OCI-LY1 (cell line): ENCODE measurements around the gene SLC29A2.

Source experiments
- H2AFZ ChIP-seq: fragments of 200-600 bp; sonication (generic), shearing (Covaris generic); 2 replicates; pipeline ENCODE4 v1.6.0; 2014; ENCODE audit warnings: antibody characterized with exemption, mild to moderate bottlenecking, low read length
- H3F3A ChIP-seq: fragments of 200-600 bp; sonication (generic), shearing (Covaris generic); 2 replicates; pipeline ENCODE4 v1.6.0; 2014; ENCODE audit warnings: mild to moderate bottlenecking, antibody characterized with exemption, low read length, moderate library complexity; ENCODE audit not compliant: insufficient read depth
- H3K27ac ChIP-seq: fragments of 200-600 bp; sonication (generic); 2 replicates; pipeline ENCODE4 v1.5.1; 2014; ENCODE audit warnings: low read length, mixed run types, mild to moderate bottlenecking, low read depth; ENCODE audit not compliant: poor library complexity, severe bottlenecking
- H3K27me3 ChIP-seq: fragments of 200-600 bp; sonication (generic); 2 replicates; pipeline ENCODE4 v1.6.0; 2014; ENCODE audit warnings: antibody characterized with exemption, mild to moderate bottlenecking, low read length, moderate library complexity; ENCODE audit not compliant: insufficient read depth
- H3K36me3 ChIP-seq: fragments of 200-600 bp; sonication (generic); 2 replicates; pipeline ENCODE4 v1.6.1; 2014; ENCODE audit warnings: mild to moderate bottlenecking, antibody characterized with exemption, low read length, moderate library complexity, mixed read lengths; ENCODE audit not compliant: insufficient read depth
- H3K4me1 ChIP-seq: fragments of 200-600 bp; sonication (generic); 2 replicates; pipeline ENCODE4 v1.5.1; 2014; ENCODE audit warnings: mild to moderate bottlenecking, low read length, moderate library complexity; ENCODE audit not compliant: insufficient read depth, severe bottlenecking
- H3K4me2 ChIP-seq: fragments of 200-600 bp; sonication (generic), shearing (Covaris generic); 2 replicates; pipeline ENCODE4 v1.6.1; 2014; ENCODE audit warnings: low read length
- H3K4me3 ChIP-seq: fragments of 200-600 bp; sonication (generic); 2 replicates; pipeline ENCODE4 v1.5.1; 2014; ENCODE audit warnings: low read length, low read depth, mild to moderate bottlenecking, mixed read lengths; ENCODE audit not compliant: poor library complexity, severe bottlenecking
- H3K79me2 ChIP-seq: fragments of 200-600 bp; shearing (Covaris generic); 2 replicates; pipeline ENCODE4 v1.6.1; 2016; ENCODE audit warnings: mixed run types, low read length, mixed read lengths; ENCODE audit not compliant: insufficient read depth
- H3K9ac ChIP-seq: fragments of 200-600 bp; sonication (generic), shearing (Covaris generic); 2 replicates; pipeline ENCODE4 v1.6.1; 2014; ENCODE audit warnings: mild to moderate bottlenecking, low read length, mixed read lengths
- H3K9me2 ChIP-seq: fragments of 200-600 bp; sonication (generic), shearing (Covaris generic); 2 replicates; pipeline ENCODE4 v1.6.1; 2014; ENCODE audit warnings: low read depth, mild to moderate bottlenecking, low read length, mixed read lengths
- H3K9me3 ChIP-seq: fragments of 200-600 bp; shearing (Covaris generic); 2 replicates; pipeline ENCODE4 v1.6.1; 2014; ENCODE audit warnings: low read length, mixed read lengths
- H4K20me1 ChIP-seq: fragments of 200-600 bp; sonication (generic), shearing (Covaris generic); 2 replicates; pipeline ENCODE4 v1.6.0; 2016; ENCODE audit warnings: mild to moderate bottlenecking, low read length; ENCODE audit not compliant: insufficient read depth
- EZH2 ChIP-seq: fragments of 200-600 bp; sonication (generic), shearing (Covaris generic); IDR thresholded peaks from 2 replicates; pipeline ENCODE4 v1.8.0; 2017; ENCODE audit warnings: borderline replicate concordance, mixed run types, mild to moderate bottlenecking, antibody characterized with exemption, low read length, moderate library complexity, mixed read lengths
- TF ChIP-seq, protein P1 (sequence below): fragments of 200-600 bp; sonication (generic), shearing (Covaris generic); IDR thresholded peaks from 2 replicates; pipeline ENCODE4 v1.5.1; 2017; ENCODE audit warnings: mild to moderate bottlenecking, antibody characterized with exemption, low read length, moderate library complexity, mixed read lengths

The SLC29A2 gene

GRCh38 chr11:66362481-66363147 lies 8.9 kb downstream of the SLC29A2 start:
- H3K79me2 ChIP-seq, result no peaks in the 10 kb centered on the region
- H3K4me3 ChIP-seq, result no peak overlapping the region
- H3K4me2 ChIP-seq, result no peak overlapping the region
- no peak overlapping the region for H3K9ac ChIP-seq
- H4K20me1 ChIP-seq, result no peaks in the 10 kb centered on the region
- no peaks in the 10 kb centered on the region for H3K9me3 ChIP-seq
- H3K4me1 ChIP-seq, result no peaks in the 10 kb centered on the region
- H3K27me3 ChIP-seq, result no peaks in the 10 kb centered on the region
- H3K36me3 ChIP-seq, result peaks cover 57% of the 10 kb centered on the region
- H3K27ac ChIP-seq, result no peak overlapping the region
- H3K9me2 ChIP-seq, result no peaks in the 10 kb centered on the region
- no peak for TF ChIP-seq EZH2
- TF ChIP-seq, protein P1, sequence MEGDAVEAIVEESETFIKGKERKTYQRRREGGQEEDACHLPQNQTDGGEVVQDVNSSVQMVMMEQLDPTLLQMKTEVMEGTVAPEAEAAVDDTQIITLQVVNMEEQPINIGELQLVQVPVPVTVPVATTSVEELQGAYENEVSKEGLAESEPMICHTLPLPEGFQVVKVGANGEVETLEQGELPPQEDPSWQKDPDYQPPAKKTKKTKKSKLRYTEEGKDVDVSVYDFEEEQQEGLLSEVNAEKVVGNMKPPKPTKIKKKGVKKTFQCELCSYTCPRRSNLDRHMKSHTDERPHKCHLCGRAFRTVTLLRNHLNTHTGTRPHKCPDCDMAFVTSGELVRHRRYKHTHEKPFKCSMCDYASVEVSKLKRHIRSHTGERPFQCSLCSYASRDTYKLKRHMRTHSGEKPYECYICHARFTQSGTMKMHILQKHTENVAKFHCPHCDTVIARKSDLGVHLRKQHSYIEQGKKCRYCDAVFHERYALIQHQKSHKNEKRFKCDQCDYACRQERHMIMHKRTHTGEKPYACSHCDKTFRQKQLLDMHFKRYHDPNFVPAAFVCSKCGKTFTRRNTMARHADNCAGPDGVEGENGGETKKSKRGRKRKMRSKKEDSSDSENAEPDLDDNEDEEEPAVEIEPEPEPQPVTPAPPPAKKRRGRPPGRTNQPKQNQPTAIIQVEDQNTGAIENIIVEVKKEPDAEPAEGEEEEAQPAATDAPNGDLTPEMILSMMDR, result no peak
- H2AFZ ChIP-seq, result no peak overlapping the region
- no peaks in the 10 kb centered on the region for H3F3A ChIP-seq

- H3K27me3 ChIP-seq, result no peaks in the 10 kb centered on the region
- H4K20me1 ChIP-seq, result no peaks in the 10 kb centered on the region
- no peak overlapping the region for H3K9ac ChIP-seq
- H3K36me3 ChIP-seq, result peaks cover 47% of the 10 kb centered on the region
- no peaks in the 10 kb centered on the region for H3K4me1 ChIP-seq
- H3K79me2 ChIP-seq, result no peaks in the 10 kb centered on the region
- TF ChIP-seq, protein P1, result no peak
- no peak for TF ChIP-seq EZH2
- H3K27ac ChIP-seq, result no peak overlapping the region
- no peak overlapping the region for H3K4me2 ChIP-seq
- no peak overlapping the region for H3K4me3 ChIP-seq
- H3K9me3 ChIP-seq, result no peaks in the 10 kb centered on the region
- no peaks in the 10 kb centered on the region for H3K9me2 ChIP-seq
- H2AFZ ChIP-seq, result no peak overlapping the region
- no peaks in the 10 kb centered on the region for H3F3A ChIP-seq
Measured at GRCh38 chr11:66361502-66361941, 10.0 kb downstream of the SLC29A2 start.

- Histone ChIP-seq H3K79me2 (no peaks in the 10 kb centered on the region), H3K9me2 (no peaks in the 10 kb centered on the region), H3K27ac (no peak overlapping the region), H4K20me1 (no peaks in the 10 kb centered on the region), H3K27me3 (no peaks in the 10 kb centered on the region), H3K4me1 (no peaks in the 10 kb centered on the region), H2AFZ (no peak overlapping the region), H3K9ac (no peak overlapping the region), H3K36me3 (peaks cover 43% of the 10 kb centered on the region), H3K4me3 (no peak overlapping the region), H3F3A (no peaks in the 10 kb centered on the region), H3K4me2 (no peak overlapping the region), H3K9me3 (no peaks in the 10 kb centered on the region)
- TF ChIP-seq, protein P1, result no peak
- no peak for TF ChIP-seq EZH2
Measured at GRCh38 chr11:66360406-66361073, 11.0 kb downstream of the SLC29A2 start.
